ENCODE results near the gene RARG.

RARG gene

DNA sequence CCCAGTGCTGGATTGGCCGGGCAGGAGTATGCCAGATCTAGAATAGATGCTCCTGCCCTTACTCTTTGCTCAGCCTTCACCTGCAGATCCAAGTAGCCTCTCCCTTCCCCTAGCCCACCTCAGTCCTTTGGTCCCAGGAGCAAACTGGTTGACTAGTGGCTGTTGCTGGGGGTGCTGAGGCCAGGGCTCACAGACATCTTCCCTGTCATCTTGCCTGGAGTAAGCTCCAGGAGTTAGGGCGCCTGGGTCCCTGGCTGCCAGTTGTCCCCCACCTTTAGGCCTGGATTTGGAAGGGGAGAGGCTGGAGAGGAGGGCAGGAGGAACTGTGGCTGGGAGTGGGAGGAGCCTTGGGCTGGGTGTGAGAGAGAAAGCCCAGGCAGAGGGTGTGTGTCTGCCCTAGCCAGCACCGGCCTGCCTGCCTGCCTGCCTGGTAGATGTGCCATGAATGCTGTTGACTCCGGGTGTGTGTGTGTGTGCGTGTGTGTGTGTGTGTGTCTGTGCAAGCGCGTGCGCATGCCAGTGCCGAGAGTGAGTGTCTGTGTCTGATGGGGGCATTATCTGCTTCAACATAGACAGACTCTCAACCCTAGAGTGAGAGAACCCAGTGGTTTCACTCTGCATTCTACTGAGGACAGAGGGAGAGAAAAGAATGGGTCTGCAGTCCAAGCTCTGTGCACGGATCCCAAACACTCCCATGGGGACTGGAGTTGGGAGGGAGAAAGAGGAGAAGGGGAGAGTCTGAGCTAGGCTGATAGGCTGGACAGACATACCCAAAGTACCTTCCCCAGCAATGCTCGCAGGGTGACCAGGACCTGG lies 845 bp upstream of the RARG start:
- Mint-ChIP-seq H3K4me3 (peak overlapping the region; percentile 91), H3K4me1 (peaks cover 89% of the 10 kb centered on the region)

DNA sequence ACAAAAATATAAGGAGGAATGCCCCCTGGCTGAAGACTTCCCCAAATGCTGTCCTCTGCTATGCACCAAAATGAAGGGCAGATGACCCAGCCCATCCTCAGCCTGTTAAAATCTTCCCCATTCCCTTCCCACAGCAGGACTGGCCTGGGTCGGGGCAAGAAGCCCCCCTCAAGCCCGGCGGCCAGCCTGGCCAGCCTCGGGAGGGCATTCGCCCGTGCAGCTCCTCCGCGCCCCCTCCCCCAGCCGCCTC lies 413 bp downstream of the RARG start:
- Mint-ChIP-seq H3K36me3 (peaks cover 24% of the 10 kb centered on the region), H3K9me3 (no peaks in the 10 kb centered on the region), H3K4me1 (peaks cover 89% of the 10 kb centered on the region), H3K4me3 (peak overlapping the region; percentile 91), H3K27ac (peak overlapping the region; percentile 89)
- ATAC-seq (no peak), DNase-seq (ENCODE audit: low spot score in 2 of 2) (no peak)

More for the DNA sequence above, 845 bp upstream of the RARG start:
- H3K9me3 Mint-ChIP-seq: no peaks in the 10 kb centered on the region
- peaks cover 15% of the 10 kb centered on the region for H3K36me3 Mint-ChIP-seq
- ATAC-seq (peak; percentile 59), DNase-seq (ENCODE audit: low spot score in 2 of 2) (no peak)
- H3K27ac Mint-ChIP-seq: peak overlapping the region; percentile 89

DNA sequence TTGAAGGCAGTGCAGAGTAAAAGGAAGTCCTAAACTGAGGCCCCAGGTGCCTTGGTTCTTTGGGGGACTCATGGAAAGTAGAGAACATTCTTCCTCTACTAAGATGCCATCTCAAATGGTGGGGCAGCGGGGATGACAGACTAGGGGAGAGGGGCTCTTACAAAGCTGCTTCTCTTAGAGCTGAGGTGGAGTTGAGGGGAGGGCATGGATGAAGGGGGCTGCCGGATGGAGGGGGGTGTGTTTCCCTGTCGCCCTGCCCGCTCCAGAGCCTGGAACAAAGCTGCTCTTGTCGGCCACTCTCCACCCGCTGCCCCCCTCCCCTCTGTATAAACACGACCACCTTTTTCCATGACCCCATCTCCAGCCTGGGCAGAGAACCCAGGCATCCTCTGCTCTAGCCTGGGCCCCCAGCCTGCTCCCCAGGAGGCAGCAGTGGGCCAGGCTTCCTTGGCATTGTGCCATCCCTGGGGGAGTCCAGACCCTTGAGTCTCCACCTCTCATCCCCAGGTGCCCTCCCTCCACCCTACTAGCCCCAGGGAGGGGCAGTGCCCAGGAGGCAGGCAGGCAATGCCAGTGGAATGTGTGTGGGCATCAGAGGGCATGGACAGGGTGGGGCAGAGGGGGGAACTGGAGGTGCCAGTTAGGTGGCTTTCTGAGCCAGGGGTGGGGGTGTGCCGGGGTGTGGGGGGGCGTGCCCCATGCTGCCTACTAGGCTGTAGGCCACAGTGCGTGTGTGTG lies 1.7 kb downstream of the RARG start:
- Mint-ChIP-seq H3K27ac (peak overlapping the region; percentile 89), H3K36me3 (peaks cover 24% of the 10 kb centered on the region), H3K4me1 (peaks cover 87% of the 10 kb centered on the region), H3K9me3 (no peaks in the 10 kb centered on the region), H3K4me3 (peak overlapping the region; percentile 91)
- no peak for ATAC-seq
- DNase-seq (ENCODE audit: low spot score in 2 of 2): peak in 1 of 2 donors; percentile 49

DNA sequence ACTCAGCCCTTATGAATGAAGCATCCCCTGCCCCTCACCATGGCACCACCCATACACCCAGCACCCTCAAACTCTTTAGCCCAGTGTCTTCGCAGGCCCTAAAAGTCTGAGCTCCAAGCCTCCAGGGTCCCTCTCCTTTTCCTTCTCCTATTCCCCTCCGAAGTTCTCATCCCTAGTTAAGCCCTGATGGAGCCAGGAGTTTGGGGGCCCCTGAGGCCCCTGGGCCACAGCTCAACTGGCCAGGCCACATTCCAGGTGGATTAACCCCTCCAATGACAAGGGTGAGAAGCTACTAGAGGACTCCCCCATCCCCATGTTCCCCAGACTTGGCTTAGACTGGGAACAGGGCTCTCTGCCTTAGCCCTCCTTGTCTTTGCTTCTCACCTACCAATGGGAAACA lies 2.6 kb downstream of the RARG start:
- Mint-ChIP-seq H3K27ac (peak overlapping the region; percentile 89), H3K36me3 (peaks cover 24% of the 10 kb centered on the region), H3K4me1 (peaks cover 90% of the 10 kb centered on the region), H3K9me3 (no peaks in the 10 kb centered on the region), H3K4me3 (peak overlapping the region; percentile 91)
- ATAC-seq: no peak
- no peak for DNase-seq (ENCODE audit: low spot score in 2 of 2)

DNA sequence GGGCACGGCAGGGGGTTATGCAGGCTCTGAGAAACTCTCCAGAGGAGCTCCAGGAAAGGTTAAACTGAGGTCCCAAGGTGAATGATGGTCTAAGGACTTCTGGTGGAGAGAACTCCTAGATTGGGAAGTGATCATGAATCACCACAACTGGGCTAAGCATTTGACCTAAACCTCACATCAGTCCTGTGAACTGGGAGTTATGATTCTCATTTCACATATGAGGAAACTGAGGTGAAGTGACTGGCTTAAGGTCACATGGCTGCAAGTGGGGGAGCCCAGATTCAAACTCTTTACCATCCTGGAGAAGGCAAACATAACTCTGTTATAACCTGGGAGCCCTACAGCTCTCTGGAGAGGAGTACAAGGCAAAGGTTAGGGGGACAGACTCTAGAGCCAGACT lies 4.2 kb downstream of the RARG start:
- peaks cover 90% of the 10 kb centered on the region for H3K4me1 Mint-ChIP-seq
- DNase-seq (ENCODE audit: low spot score in 2 of 2) (no peak), ATAC-seq (no peak)
- peaks cover 23% of the 10 kb centered on the region for H3K36me3 Mint-ChIP-seq
- peak overlapping the region; percentile 89 for H3K27ac Mint-ChIP-seq
- H3K4me3 Mint-ChIP-seq: no peak overlapping the region
- no peaks in the 10 kb centered on the region for H3K9me3 Mint-ChIP-seq

DNA sequence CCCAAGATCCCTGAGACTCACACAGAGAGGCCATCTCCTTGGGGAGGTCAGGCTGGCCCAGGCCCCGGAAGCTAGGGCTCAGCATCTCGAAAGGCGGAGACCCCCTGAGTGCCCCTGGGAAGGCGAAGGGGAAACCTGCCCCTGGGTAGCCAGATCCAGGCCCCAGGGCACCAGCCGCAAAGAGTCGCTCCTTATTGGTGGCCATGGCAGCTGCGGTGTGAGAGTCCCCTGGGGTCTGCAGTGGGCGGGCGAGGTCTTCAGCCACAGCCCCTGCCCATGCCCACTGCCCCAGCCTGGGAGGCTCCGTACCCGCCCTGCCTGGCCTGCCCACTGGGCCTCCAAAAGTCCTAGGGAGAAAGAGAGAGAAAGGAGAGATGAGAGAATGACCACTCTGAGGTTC lies 4.7 kb downstream of the RARG start:
- ATAC-seq (no peak), DNase-seq (ENCODE audit: low spot score in 2 of 2) (no peak)
- Mint-ChIP-seq H3K4me3 (no peak overlapping the region), H3K36me3 (peaks cover 18% of the 10 kb centered on the region), H3K9me3 (no peaks in the 10 kb centered on the region), H3K4me1 (peaks cover 90% of the 10 kb centered on the region), H3K27ac (peak overlapping the region; percentile 89)

DNA sequence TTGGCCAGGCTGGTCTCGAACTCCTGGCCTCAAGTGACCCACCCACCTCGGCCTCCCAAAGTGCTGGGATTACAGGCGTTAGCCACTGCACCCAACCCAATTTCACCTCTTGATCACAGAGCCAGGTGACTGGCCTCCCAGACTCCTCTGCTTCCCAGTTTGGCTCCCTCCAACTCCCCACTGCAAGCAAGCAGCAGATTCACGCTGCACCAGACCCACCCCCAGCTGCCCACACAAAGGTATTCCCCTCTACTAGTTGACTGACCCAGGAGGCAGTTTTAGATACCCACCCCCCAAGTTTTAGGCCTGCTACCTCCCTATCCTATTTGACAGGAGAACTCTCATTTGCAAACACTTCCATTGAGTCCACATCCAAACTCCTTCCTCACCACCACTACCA lies 5.2 kb downstream of the RARG start:
- Mint-ChIP-seq H3K27ac (peak overlapping the region; percentile 89), H3K9me3 (no peaks in the 10 kb centered on the region), H3K36me3 (peaks cover 15% of the 10 kb centered on the region), H3K4me1 (peaks cover 95% of the 10 kb centered on the region), H3K4me3 (no peak overlapping the region)
- DNase-seq (ENCODE audit: low spot score in 2 of 2): no peak
- ATAC-seq: no peak

DNA sequence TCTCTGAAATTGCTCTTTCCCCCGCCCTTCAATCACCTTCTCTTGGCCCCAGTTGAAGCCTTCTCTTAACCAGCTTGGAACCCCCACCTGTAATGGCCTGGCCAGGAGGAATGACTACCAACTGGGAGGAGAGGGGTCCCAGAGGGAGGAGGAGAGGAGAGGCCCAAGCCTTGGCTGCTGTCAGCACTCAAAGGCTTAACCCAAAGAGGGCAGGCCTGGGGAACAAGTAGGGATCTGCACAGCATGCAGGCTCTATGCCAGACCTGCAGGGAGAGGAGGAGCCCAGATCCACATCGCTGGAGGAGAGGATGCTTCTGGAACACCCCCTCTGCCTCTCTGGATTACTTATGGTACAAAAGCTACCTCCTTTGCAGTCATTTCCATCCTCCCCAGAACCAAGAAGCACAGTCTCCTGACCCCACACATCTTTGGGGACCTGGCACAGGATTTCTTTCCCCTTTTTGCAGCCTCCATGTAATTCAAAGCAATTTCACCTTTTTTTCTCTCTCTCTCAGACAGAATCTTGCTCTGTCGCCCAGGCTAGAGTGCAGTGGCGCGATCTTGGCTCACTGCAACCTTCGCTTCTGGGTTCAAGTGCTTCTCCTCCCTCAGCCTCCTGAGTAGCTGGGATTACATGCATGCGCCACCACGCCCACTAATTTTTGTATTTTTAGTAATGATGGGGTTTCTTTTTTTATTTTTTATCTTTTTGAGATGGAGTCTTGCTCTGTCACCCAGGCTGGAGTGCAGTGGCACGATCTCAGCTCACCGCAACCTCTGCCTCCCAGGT lies 6.2 kb downstream of the RARG start:
- Mint-ChIP-seq H3K4me1 (peaks cover 95% of the 10 kb centered on the region), H3K27ac (peak overlapping the region; percentile 91), H3K36me3 (peaks cover 15% of the 10 kb centered on the region), H3K4me3 (peak overlapping the region; percentile 94), H3K9me3 (no peaks in the 10 kb centered on the region)
- DNase-seq (ENCODE audit: low spot score in 2 of 2) (no peak), ATAC-seq (no peak)

DNA sequence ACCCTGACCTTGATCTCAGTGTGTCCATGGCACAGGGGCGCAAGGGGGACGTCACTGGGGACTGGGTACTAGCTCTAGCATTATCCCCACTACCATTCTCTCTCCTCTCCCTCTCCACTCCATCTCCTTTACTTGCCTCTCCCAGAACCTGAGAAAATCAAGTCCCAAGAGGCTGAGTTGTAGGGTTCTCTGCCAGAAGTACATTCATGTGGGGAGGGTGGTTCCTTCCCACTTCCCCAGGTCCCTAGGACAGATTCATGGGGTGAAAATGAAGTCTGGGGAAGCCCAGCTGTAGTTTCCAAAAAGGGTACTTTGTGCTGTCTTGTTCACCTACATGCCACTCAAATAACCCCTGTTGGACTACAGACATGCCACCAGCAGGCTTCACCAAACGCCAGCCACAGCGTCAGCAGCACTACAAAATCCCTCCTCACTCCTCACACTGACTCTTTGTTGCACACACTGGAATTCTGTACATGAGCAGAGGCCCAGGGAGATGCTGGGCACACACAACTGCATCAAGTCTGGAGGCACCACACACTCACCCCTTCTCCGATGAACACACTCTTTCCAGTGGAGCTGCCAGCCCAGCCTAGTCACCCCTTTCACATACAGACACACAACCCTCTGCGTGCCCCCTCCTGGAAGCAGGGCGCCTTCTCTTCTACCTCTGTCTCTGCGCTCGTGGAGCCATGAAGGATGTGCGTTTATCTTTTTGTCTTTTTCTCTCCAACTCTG lies 6.9 kb downstream of the RARG start:
- Mint-ChIP-seq H3K4me3 (peak overlapping the region; percentile 94), H3K9me3 (no peaks in the 10 kb centered on the region), H3K4me1 (peaks cover 89% of the 10 kb centered on the region), H3K27ac (peak overlapping the region; percentile 91), H3K36me3 (peaks cover 21% of the 10 kb centered on the region)
- DNase-seq (ENCODE audit: low spot score in 2 of 2) (no peak), ATAC-seq (no peak)

DNA sequence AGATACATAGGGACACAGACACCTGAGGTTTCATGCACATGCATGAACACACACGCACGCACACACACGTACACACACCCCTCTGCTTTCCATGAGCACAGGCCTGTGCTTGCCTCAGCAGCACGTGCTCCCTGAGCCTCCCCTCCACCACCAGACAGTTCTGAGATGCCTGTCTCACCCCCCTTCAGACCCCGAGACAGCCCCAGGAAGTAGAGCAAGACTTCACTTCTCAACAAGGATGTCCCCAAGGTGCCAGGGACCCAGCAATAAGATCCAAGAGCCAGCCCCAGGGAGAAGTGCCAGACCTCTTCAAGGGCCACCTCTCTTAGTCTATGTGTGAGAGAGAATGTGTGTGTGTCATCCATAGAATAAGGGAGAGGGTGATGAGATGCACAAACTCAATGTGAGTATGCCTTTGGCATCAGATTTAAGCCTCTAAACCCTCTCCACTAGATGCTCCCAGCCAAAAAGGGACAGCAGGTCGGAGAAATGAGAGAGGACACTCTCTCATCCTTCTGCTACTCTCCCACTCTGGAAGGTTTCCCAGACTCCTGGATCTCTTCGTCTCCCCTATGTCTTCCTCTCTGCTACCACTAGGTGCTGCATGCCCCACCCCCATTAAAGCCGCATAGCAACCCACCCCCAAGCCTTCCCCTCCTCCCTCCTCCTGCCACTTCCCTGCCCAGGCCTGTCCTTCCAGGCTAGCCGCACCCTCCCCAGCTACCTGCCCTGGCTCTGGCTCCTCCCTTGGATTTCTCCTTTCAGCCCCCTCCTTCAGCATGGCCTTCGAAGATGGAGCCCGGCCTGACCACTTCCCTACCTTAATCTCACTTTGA lies 7.7 kb downstream of the RARG start:
- Mint-ChIP-seq H3K4me1 (peaks cover 88% of the 10 kb centered on the region), H3K27ac (peak overlapping the region; percentile 91), H3K9me3 (no peaks in the 10 kb centered on the region), H3K36me3 (peaks cover 28% of the 10 kb centered on the region), H3K4me3 (peak overlapping the region; percentile 94)
- no peak for ATAC-seq
- no peak for DNase-seq (ENCODE audit: low spot score in 2 of 2)

DNA sequence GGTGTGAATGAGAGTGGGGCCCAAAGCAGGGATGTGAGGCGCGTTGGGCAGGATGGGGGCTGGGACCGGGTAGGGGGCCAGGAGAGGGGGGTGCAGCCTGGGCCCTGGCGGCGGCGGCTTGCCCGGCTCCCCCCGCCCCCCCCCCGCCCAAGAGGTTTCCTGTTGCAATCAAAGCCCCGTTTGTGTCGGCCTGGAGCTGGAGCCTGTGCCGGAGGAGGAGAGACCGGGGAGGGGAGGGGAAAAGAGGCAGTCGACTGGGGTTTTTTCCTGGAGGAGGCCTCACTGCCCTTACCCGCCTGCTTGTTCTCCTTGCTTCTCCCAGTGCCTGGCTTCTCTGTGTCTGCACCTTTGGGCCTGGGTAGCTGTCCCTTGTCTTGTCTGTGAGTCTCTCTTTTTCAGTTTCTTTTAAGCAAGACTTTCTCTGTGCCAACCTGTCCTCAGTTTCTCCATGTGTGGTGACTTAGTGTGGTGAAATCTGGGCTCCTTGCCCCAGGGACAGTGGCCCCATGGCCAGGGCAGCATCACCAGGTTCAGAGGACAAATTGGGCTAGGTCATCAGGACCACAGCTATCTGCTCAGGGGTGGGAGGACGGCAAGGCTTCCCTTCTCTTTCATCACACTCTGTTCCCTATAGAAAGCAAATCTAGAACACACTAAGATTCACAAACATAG lies 8.5 kb downstream of the RARG start:
- Mint-ChIP-seq H3K9me3 (no peaks in the 10 kb centered on the region), H3K4me1 (peaks cover 88% of the 10 kb centered on the region), H3K27ac (peak overlapping the region; percentile 91), H3K4me3 (peak overlapping the region; percentile 94), H3K36me3 (peaks cover 36% of the 10 kb centered on the region)
- DNase-seq (ENCODE audit: low spot score in 2 of 2) (no peak), ATAC-seq (no peak)

DNA sequence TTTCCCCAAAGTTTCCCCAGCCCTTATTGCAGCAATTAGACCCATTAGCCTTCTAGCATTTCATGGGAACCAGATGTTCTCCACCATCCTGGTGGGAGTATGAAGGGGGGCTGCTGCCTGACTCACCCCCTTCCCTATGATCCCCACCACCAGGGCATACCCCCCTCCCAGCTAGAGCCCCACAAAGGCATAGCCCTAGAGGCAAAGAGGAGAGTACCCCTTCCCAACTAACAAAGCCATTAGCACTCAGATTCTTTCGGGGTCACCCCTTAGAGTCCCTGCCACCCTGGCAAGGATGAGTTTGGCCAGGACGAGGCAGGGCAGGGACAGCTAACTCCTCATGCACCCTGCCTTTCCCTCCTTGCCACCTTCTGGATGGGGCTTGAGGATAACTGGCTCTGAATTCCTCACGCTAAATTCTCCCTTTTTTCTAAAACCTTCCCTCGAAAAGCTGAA lies 9.2 kb downstream of the RARG start:
- ATAC-seq (no peak), DNase-seq (ENCODE audit: low spot score in 2 of 2) (no peak)
- peak overlapping the region; percentile 94 for H3K4me3 Mint-ChIP-seq
- H3K36me3 Mint-ChIP-seq: peaks cover 36% of the 10 kb centered on the region
- peaks cover 88% of the 10 kb centered on the region for H3K4me1 Mint-ChIP-seq
- no peaks in the 10 kb centered on the region for H3K9me3 Mint-ChIP-seq
- peak overlapping the region; percentile 91 for H3K27ac Mint-ChIP-seq

DNA sequence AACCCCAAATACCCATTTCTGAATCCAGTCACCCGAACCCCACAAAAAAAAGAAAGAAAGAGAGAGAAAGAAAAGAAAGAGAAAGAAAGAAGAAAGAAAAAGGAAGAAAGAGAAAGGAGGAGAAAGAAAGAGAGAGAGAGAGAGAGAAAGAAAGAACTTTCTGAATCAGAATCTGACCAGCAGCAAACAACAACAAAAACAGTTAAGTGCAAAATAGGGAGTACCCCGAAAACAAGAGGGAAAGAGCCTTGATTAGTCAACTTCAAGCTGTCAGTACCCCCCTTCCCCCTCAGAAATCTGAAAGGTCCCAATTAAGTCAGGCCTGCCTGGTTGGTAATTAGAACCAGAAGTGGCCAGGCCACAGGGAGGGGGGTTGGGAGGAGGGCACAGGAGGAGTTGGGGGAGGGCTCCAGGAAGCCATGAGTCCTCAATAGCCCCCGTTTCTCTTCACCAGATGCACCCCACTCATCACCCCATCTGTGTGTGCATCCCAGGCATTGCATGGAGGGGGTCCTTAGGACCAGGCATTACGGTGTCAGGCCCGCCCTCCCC lies 9.8 kb downstream of the RARG start:
- Mint-ChIP-seq H3K4me1 (peaks cover 88% of the 10 kb centered on the region), H3K27ac (peak overlapping the region; percentile 91), H3K4me3 (peak overlapping the region; percentile 94), H3K9me3 (no peaks in the 10 kb centered on the region), H3K36me3 (peaks cover 37% of the 10 kb centered on the region)
- ATAC-seq: no peak
- DNase-seq (ENCODE audit: low spot score in 2 of 2): no peak
